Stomach (tissue), 9 donors: ENCODE data around the gene COL1A1. TPM values are rescaled to one million over a fixed set of nuclear protein-coding genes. Genes with fewer than 3 reads are reported as not detected.

Source experiments
- DNase-seq, 2 donors: peaks; one replicate each; pipeline versions ENCODE4 v3.0.0 to v3.0.0-alpha.2; 2013 to 2019
- H3K27ac ChIP-seq, 5 donors: fragments of 200-600 bp in 4 of 5; sonication (generic) in 4 of 5; one replicate each; pipeline ENCODE4 v1.5.1; 2013 to 2019; ENCODE audit warnings: mild to moderate bottlenecking in 1 of 5, moderate library complexity in 1 of 5
- H3K27me3 ChIP-seq, 3 donors: fragments of 200-600 bp; sonication (generic); one replicate each; pipeline ENCODE4 v1.5.1; 2017 to 2019; ENCODE audit warnings: mixed run types in 1 of 3
- H3K36me3 ChIP-seq, 4 donors: fragments of 200-600 bp; sonication (generic); 1 replicate in 3 of 4; 2 replicates in 1 of 4; pipeline ENCODE4 v1.5.1; 2016 to 2019
- H3K4me1 ChIP-seq, 4 donors: fragments of 200-600 bp; sonication (generic); one replicate each; pipeline ENCODE4 v1.5.1; 2016 to 2019
- H3K4me3 ChIP-seq, 4 donors: fragments of 200-600 bp; sonication (generic) in 3 of 4; one replicate each; pipeline ENCODE4 v1.5.1; 2016 to 2019; ENCODE audit warnings: mild to moderate bottlenecking in 1 of 4
- H3K9me3 ChIP-seq, 4 donors: fragments of 200-600 bp; sonication (generic); one replicate each; pipeline ENCODE4 v1.5.1; 2016 to 2019
- EP300 ChIP-seq: sonication (generic); formaldehyde crosslinking; IDR thresholded peaks from one replicate; pipeline ENCODE4 v1.6.1; 2017; ENCODE audit warnings: antibody characterized with exemption
- POLR2A ChIP-seq, 4 donors: fragments of 450-650 bp; IDR thresholded peaks; one replicate each; pipeline ENCODE4 v1.6.1; 2016; ENCODE audit warnings: antibody characterized with exemption in 4 of 4, control low read depth in 2 of 4, mild to moderate bottlenecking in 1 of 4, moderate library complexity in 1 of 4
- POLR2AphosphoS5 ChIP-seq, 3 donors: sonication (generic); formaldehyde crosslinking; IDR thresholded peaks; one replicate each; pipeline ENCODE4 v1.6.1; 2016; ENCODE audit warnings: antibody characterized with exemption in 3 of 3
- WGBS, 5 donors: extraction: QIAGEN DNeasy Blood & Tissue Kit in 3 of 5; methylation state at CpG; one replicate each; pipeline versions ENCODE4 v1.1.5 to v1.1.7; 2013 to 2018; 5-methylcytosine and 5-hydroxymethylcytosine counted together
- intact Hi-C: fragments of 100-400 bp; cut with DNase I; formaldehyde crosslinking; loops from one replicate; pipeline ENCODE4 v1.15.1; 2023; ENCODE audit warnings: low total_unique reads
- polyA plus RNA-seq, 3 donors: library from polyadenylated mRNA; stranded (reverse); fragments of 200-250 nt; gene quantifications; one replicate each; pipeline ENCODE4 v1.2.3, GENCODE V29; 2013
- total RNA-seq, 5 donors: library from RNA; depleted of rRNA; stranded (reverse); fragments of >200 nt; gene quantifications; one replicate each; pipeline versions ENCODE4 v1.1.0 to v1.2.3, GENCODE V29; 2014 to 2016
- TF ChIP-seq, protein P1 (sequence below), 7 experiments: fragments of 450-650 bp in 4 of 7; fragments of 200-600 bp in 3 of 7; sonication (generic) in 3 of 7; IDR thresholded peaks; one replicate each; pipeline ENCODE4 v1.5.1; 2016 to 2019; ENCODE audit warnings: antibody characterized with exemption in 7 of 7, control low read depth in 2 of 7, mild to moderate bottlenecking in 1 of 7
- donor health status: healthy with polysubstance abuse.
- donor health status: Bipolar disorder and iron deficiency.
- donor health status: healthy.

Gene COL1A1
- total and polyA plus RNA-seq, 8 donors, result 17.9 to 1,931 (median 142) TPM

GRCh38 chr17:50198026-50198669 is 3.3 kb downstream of the COL1A1 start:
- H3K9me3 ChIP-seq, result no peaks in the 10 kb centered on the region
- intact Hi-C loops, result no loop called here
- peaks cover 48 to 56% (median 50%) of the 10 kb centered on the region in 4 donors for H3K36me3 ChIP-seq
- peak overlapping the region in 2 of 4 donors; percentile 1 to 49 for H3K4me3 ChIP-seq
- H3K27ac ChIP-seq, result peak overlapping the region in 4 of 5 donors; percentile 89 to 93 (median 91)
- H3K4me1 ChIP-seq, result peaks cover 23 to 72% (median 48%) of the 10 kb centered on the region in 4 donors
- peak in 1 of 3 donors; percentile 17 for TF ChIP-seq POLR2AphosphoS5 (IDR thresholded peaks at IDR 0.05)
- TF ChIP-seq, protein P1, sequence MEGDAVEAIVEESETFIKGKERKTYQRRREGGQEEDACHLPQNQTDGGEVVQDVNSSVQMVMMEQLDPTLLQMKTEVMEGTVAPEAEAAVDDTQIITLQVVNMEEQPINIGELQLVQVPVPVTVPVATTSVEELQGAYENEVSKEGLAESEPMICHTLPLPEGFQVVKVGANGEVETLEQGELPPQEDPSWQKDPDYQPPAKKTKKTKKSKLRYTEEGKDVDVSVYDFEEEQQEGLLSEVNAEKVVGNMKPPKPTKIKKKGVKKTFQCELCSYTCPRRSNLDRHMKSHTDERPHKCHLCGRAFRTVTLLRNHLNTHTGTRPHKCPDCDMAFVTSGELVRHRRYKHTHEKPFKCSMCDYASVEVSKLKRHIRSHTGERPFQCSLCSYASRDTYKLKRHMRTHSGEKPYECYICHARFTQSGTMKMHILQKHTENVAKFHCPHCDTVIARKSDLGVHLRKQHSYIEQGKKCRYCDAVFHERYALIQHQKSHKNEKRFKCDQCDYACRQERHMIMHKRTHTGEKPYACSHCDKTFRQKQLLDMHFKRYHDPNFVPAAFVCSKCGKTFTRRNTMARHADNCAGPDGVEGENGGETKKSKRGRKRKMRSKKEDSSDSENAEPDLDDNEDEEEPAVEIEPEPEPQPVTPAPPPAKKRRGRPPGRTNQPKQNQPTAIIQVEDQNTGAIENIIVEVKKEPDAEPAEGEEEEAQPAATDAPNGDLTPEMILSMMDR (IDR thresholded peaks at IDR 0.05), result peak in 5 of 7 experiments; percentile 40 to 71 (median 45)
- no peak for TF ChIP-seq POLR2A (IDR thresholded peaks at IDR 0.05)
- TF ChIP-seq EP300, result no peak
- WGBS, 5 donors, result 15 to 28% (median 22%) methylated on average over 7 of the region's 7 CpGs
- DNase-seq, result peak; percentile 73 to 79
- H3K27me3 ChIP-seq, result peaks cover 0 to 36% (median 14%) of the 10 kb centered on the region in 3 donors

DNA sequence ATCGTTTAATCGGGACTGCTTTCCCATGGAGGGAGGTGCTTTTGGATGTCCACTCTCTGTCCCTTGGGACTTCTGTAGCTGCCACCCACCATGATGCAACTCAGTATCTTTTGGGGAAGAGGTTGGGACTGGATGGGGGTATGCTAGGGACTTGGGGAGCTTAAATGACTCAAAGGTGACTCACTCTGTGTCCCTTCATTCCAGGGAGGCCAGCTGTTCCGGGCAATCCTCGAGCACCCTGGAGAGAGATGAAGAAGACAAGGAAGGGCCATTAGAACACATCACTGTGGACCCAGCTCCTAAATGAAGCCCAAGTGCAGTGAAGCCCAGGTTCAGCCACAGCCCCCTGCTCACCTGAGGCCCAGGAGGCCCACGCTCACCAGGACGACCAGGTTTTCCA is 4.6 kb downstream of the COL1A1 start:
- no peak for DNase-seq
- peaks cover 0 to 23% (median 13%) of the 10 kb centered on the region in 3 donors for H3K27me3 ChIP-seq
- TF ChIP-seq EP300 (no peak), POLR2AphosphoS5 (IDR thresholded peaks at IDR 0.05) (peak in 1 of 3 donors; percentile 7), POLR2A (IDR thresholded peaks at IDR 0.05) (no peak)
- TF ChIP-seq, protein P1 (IDR thresholded peaks at IDR 0.05), result no peak
- peaks cover 61 to 70% (median 64%) of the 10 kb centered on the region in 4 donors for H3K36me3 ChIP-seq
- H3K27ac ChIP-seq, result peak overlapping the region in 4 of 5 donors; percentile 27 to 93 (median 76)
- 58 to 81% (median 73%) methylated on average over 6 of the region's 6 CpGs for WGBS, 5 donors
- H3K4me3 ChIP-seq, result peak overlapping the region in 1 of 4 donors; percentile 13
- H3K9me3 ChIP-seq, result no peaks in the 10 kb centered on the region
- H3K4me1 ChIP-seq, result peaks cover 23 to 71% (median 50%) of the 10 kb centered on the region in 4 donors
- intact Hi-C loops, result no loop called here

- 56 to 86% (median 73%) methylated on average over 3 to 5 of the region's 5 CpGs for WGBS, 5 donors
- H3K9me3 ChIP-seq, result no peaks in the 10 kb centered on the region
- DNase-seq, result no peak
- H3K4me3 ChIP-seq, result no peak overlapping the region
- H3K27me3 ChIP-seq, result peaks cover 0 to 15% (median 5%) of the 10 kb centered on the region in 3 donors
- peak overlapping the region in 4 of 5 donors; percentile 27 to 93 (median 76) for H3K27ac ChIP-seq
- intact Hi-C loops, result no loop called here
- H3K4me1 ChIP-seq, result peaks cover 23 to 63% (median 45%) of the 10 kb centered on the region in 4 donors
- no peak for TF ChIP-seq POLR2AphosphoS5 (IDR thresholded peaks at IDR 0.05)
- no peak for TF ChIP-seq POLR2A (IDR thresholded peaks at IDR 0.05)
- TF ChIP-seq, protein P1 (IDR thresholded peaks at IDR 0.05), result no peak
- TF ChIP-seq EP300, result no peak
- H3K36me3 ChIP-seq, result peaks cover 68 to 77% (median 71%) of the 10 kb centered on the region in 4 donors
These were observed 5.4 kb downstream of the COL1A1 start for GRCh38 chr17:50196036-50196435.

DNA sequence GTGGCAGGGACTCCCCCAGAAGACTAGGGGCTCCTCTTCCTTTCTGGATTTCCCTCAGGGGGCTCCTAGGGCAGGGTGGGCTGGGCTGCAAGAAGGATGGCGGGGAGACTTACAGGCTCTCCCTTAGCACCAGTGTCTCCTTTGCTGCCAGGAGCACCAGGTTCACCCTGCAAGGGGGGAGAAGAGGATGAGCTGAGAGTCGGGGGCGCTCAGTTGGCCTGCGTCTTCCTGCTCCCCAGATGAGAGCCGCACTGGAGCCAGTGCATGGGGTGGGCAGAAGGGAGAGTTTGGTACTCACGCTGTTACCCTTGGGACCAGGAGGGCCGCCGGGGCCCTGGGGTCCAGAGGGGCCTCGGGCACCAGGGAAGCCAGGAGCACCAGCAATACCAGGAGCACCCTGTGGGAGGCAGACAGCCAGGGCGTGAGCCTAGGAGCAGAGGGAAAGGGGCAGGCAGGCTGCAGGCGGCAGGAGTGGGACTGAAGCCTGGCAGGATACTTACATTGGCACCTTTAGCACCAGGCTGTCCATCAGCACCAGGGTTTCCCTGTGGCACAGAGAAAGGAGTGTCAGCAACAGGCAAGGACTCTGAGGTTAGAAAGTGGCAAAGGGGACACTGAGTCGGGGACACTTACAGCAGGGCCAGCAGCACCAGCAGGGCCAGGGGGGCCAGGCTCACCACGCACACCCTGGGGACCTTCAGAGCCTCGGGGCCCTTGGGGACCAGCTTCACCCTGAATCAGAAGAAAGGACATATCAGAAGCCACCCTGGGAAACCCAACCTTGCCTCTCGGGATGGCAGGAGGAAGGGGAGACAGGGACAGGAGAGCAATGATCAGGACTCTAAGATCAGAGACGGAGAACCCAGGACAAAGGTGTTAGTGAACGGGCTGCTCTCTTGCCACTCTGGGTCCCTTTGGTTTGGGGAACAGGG is 6.2 kb downstream of the COL1A1 start:
- H3K27ac ChIP-seq, result peak overlapping the region in 3 of 5 donors; percentile 60 to 93 (median 92)
- intact Hi-C loops, result no loop called here
- no peaks in the 10 kb centered on the region for H3K9me3 ChIP-seq
- TF ChIP-seq POLR2AphosphoS5 (IDR thresholded peaks at IDR 0.05) (no peak), EP300 (no peak), POLR2A (IDR thresholded peaks at IDR 0.05) (no peak)
- TF ChIP-seq, protein P1 (IDR thresholded peaks at IDR 0.05), result no peak
- no peak overlapping the region for H3K4me3 ChIP-seq
- peaks cover 0 to 11% (median 0%) of the 10 kb centered on the region in 3 donors for H3K27me3 ChIP-seq
- DNase-seq, result no peak
- H3K4me1 ChIP-seq, result peaks cover 21 to 55% (median 39%) of the 10 kb centered on the region in 4 donors
- peaks cover 76 to 86% (median 80%) of the 10 kb centered on the region in 4 donors for H3K36me3 ChIP-seq
- WGBS, 5 donors, result 80 to 89% (median 86%) methylated on average over 13 to 17 of the region's 17 CpGs
